Heart left ventricle (tissue), 16 donors: ENCODE measurements around the gene EPB41L2. TPM values are rescaled to one million over a fixed set of nuclear protein-coding genes. Genes with fewer than 3 reads are reported as not detected.

Experiments
- ATAC-seq, 4 donors: fragments of 200-7000 bp; cut with Tn5 transposase; one replicate each; pipeline ENCODE4 v1.9.1; 2020 to 2022; ENCODE audit warnings: moderate library complexity in 4 of 4, mild to moderate bottlenecking in 3 of 4, moderate number of reproducible peaks in 1 of 4
- DNase-seq, 5 donors: peaks; one replicate each; pipeline ENCODE4 v3.0.0-alpha.2; 2020
- H3K27ac ChIP-seq, 12 donors: fragments of 200-600 bp; sonication (generic) in 4 of 12; one replicate each; pipeline versions ENCODE4 v1.5.0 to v1.8.0; 2016 to 2022; ENCODE audit warnings: mild to moderate bottlenecking in 2 of 12
- H3K27me3 ChIP-seq, 9 donors: fragments of 200-600 bp; sonication (generic) in 2 of 9; one replicate each; pipeline versions ENCODE4 v1.5.1 to v1.8.0; 2016 to 2022; ENCODE audit warnings: mild to moderate bottlenecking in 3 of 9
- H3K36me3 ChIP-seq, 9 donors: fragments of 200-600 bp; sonication (generic) in 2 of 9; one replicate each; pipeline versions ENCODE4 v1.5.0 to v1.8.0; 2018 to 2022; ENCODE audit warnings: mild to moderate bottlenecking in 2 of 9
- H3K4me1 ChIP-seq, 12 donors: fragments of 200-600 bp; sonication (generic) in 4 of 12; one replicate each; pipeline versions ENCODE4 v1.5.0 to v1.8.0; 2016 to 2022; ENCODE audit warnings: mild to moderate bottlenecking in 3 of 12
- H3K4me3 ChIP-seq, 12 donors: fragments of 200-600 bp; sonication (generic) in 4 of 12; one replicate each; pipeline versions ENCODE4 v1.5.0 to v1.8.0; 2017 to 2022; ENCODE audit warnings: mild to moderate bottlenecking in 9 of 12, moderate library complexity in 4 of 12
- H3K9me3 ChIP-seq, 12 donors: fragments of 200-600 bp; sonication (generic) in 4 of 12; one replicate each; pipeline versions ENCODE4 v1.5.0 to v1.8.0; 2016 to 2022; ENCODE audit warnings: mild to moderate bottlenecking in 1 of 12
- CTCF ChIP-seq, 12 donors: fragments of 200-600 bp; sonication (generic) in 4 of 12; IDR thresholded peaks; one replicate each; pipeline versions ENCODE4 v1.5.0 to v1.8.0; 2018 to 2022; ENCODE audit warnings: antibody characterized with exemption in 12 of 12, mild to moderate bottlenecking in 5 of 12
- POLR2A ChIP-seq, 2 donors: fragments of 450-650 bp; IDR thresholded peaks; one replicate each; pipeline ENCODE4 v1.6.1; 2017; ENCODE audit warnings: antibody characterized with exemption in 2 of 2, mild to moderate bottlenecking in 2 of 2, moderate library complexity in 2 of 2
- WGBS, 4 donors: extraction: QIAGEN DNeasy Blood & Tissue Kit in 2 of 4; methylation state at CpG; one replicate each; pipeline versions ENCODE4 v1.1.5 to v1.1.7; 2013 to 2018; 5-methylcytosine and 5-hydroxymethylcytosine counted together
- intact Hi-C, 10 donors: fragments of 100-400 bp; cut with DNase I; formaldehyde crosslinking; loops; one replicate each; pipeline versions ENCODE4 v1.11.1 to v1.14.2; 2022
- polyA plus RNA-seq, 2 donors: library from polyadenylated mRNA; stranded (reverse); fragments of 200-250 nt; gene quantifications; one replicate each; pipeline ENCODE4 v1.2.3, GENCODE V29; 2013
- total RNA-seq, 9 donors: library from RNA; depleted of rRNA in 2 of 9; stranded (reverse); fragments of >200 nt in 2 of 9; fragmentation: NEBNext Ultra II Directional in 3 of 9; extraction: Animal tissue kit (Norgen Biotek cat#: 25700) in 3 of 9; gene quantifications; one replicate each; pipeline versions ENCODE4 v1.1.0 to v1.2.4, GENCODE V29; 2016 to 2023
- donor health status: ischemic (EF 13 %, LVEDD 7.1; RV severe dilation, severe dysfunction).
- donor health status: healthy with polysubstance abuse.
- donor health status: DM: no; HTN: yes; CAD: no.
- donor health status: DM: no; HTN: no; CAD: no.
- donor health status: ischemic (EF 25% LVEDD 6.9; RV normal size, moderate dysfunction).
- donor health status: ischemic (EF 25% LVEDD 5.7; RV mildly dilated, moderate dysfunction).
- donor health status: healthy.
- donor health status: DM: yes; HTN: yes; CAD: no.
- donor health status: ischemic (EF 35%, LVEDD 5.7; RV mildly dilated, moderate dysfunction).
- donor health status: nonischemic (EF 11% LVEDD 7.7; RV severe dilation, severe dysfunction).
- donor health status: DM: yes; HTN: yes; CAD: no.
- donor health status: PGD.
- donor health status: ischemic (EF 29% LVEDD 5.4; RV normal size, mild dysfunction).
- donor health status: nonischemic (EF 23%, LVEDD 6.1; RV moderate dilation, normal function).

Gene EPB41L2
- total and polyA plus RNA-seq, 11 donors: 21.3 to 115 (median 51.9) TPM

DNA sequence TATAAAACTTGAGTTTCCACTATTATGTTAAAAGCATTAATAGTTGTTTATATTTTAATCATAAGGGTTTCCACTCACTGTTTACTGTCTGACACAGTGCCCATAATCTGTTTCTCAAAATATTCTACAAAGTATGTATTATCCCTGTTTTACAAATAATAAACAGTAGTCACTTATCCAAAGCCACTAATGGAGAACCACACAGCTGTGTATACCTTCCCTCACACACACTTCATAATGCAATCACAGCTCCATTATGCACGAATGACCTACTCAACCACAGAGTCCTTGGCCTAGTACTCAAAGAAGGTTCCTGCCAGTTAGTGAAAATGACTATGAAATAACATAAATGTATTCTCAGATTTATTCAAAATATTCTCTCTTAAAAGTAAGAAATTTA lies 103.1 kb downstream of the EPB41L2 start:
- TF ChIP-seq POLR2A (IDR thresholded peaks at IDR 0.05): no peak
- TF ChIP-seq CTCF (IDR thresholded peaks at IDR 0.05): no peak
- intact Hi-C loops: loop anchor here in 2 of 10 donors (2.0 to 10.0 kb wide), 2 partner anchors 13 to 105 kb away; partner anchors contain the start of gene EPB41L2 (in 1 of the 2)
- Histone ChIP-seq H3K9me3 (no peaks in the 10 kb centered on the region), H3K4me1 (peaks cover 0 to 41% (median 10%) of the 10 kb centered on the region in 12 donors), H3K4me3 (no peak overlapping the region), H3K27ac (no peak overlapping the region), H3K36me3 (peaks cover 0 to 13% (median 0%) of the 10 kb centered on the region in 9 donors), H3K27me3 (no peaks in the 10 kb centered on the region)
- no peak for DNase-seq
- 77 to 95% (median 86%) methylated on average over 1 of the region's 1 CpG for WGBS, 4 donors
- no peak for ATAC-seq

DNA sequence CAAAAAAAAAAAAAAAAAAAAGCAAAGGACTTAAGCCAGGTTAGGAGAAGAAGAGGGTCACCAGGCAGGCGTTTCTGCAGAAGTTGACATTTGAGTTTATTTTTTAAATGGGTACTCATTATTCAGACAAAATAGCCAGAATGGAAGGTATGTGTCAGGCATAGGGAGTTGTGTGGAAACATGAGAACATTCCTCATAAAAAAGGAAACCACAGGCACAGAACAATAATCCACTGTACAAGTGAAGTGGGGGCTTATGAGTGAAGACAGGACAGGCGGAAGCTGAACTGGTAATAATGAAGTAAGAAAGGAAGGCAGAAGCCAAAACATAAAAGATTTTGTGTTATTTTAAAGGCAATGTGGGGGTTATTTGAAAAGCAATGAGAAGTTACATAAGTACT lies 104.6 kb downstream of the EPB41L2 start:
- Histone ChIP-seq H3K36me3 (peaks cover 0 to 25% (median 0%) of the 10 kb centered on the region in 9 donors), H3K4me1 (peaks cover 0 to 41% (median 6%) of the 10 kb centered on the region in 12 donors), H3K27me3 (no peaks in the 10 kb centered on the region), H3K4me3 (no peak overlapping the region), H3K9me3 (no peaks in the 10 kb centered on the region), H3K27ac (no peak overlapping the region)
- TF ChIP-seq CTCF (IDR thresholded peaks at IDR 0.05): no peak
- TF ChIP-seq POLR2A (IDR thresholded peaks at IDR 0.05): no peak
- no peak for DNase-seq
- ATAC-seq: no peak
- intact Hi-C loops: no loop called here
- WGBS, 4 donors: 85 to 96% (median 92%) methylated on average over 2 of the region's 2 CpGs

- 90 to 94% (median 92%) methylated on average over 2 of the region's 2 CpGs for WGBS, 4 donors
- DNase-seq: no peak
- TF ChIP-seq POLR2A (IDR thresholded peaks at IDR 0.05): no peak
- TF ChIP-seq CTCF (IDR thresholded peaks at IDR 0.05): no peak
- no peak overlapping the region for H3K4me3 ChIP-seq
- intact Hi-C loops: no loop called here
- H3K36me3 ChIP-seq: peaks cover 0 to 45% (median 0%) of the 10 kb centered on the region in 9 donors
- H3K27me3 ChIP-seq: no peaks in the 10 kb centered on the region
- no peak overlapping the region for H3K27ac ChIP-seq
- ATAC-seq: no peak
- H3K9me3 ChIP-seq: no peaks in the 10 kb centered on the region
- H3K4me1 ChIP-seq: peaks cover 0 to 23% (median 0%) of the 10 kb centered on the region in 12 donors
These were observed 107.3 kb downstream of the EPB41L2 start for GRCh38 chr6:130955755-130956154.

- 94 to 100% (median 98%) methylated on average over 1 of the region's 1 CpG for WGBS, 4 donors
- H3K4me1 ChIP-seq: peaks cover 0 to 28% (median 17%) of the 10 kb centered on the region in 12 donors
- H3K9me3 ChIP-seq: no peaks in the 10 kb centered on the region
- intact Hi-C loops: no loop called here
- ATAC-seq: no peak
- no peaks in the 10 kb centered on the region for H3K27me3 ChIP-seq
- TF ChIP-seq POLR2A (IDR thresholded peaks at IDR 0.05) (no peak), CTCF (IDR thresholded peaks at IDR 0.05) (no peak)
- H3K4me3 ChIP-seq: no peak overlapping the region
- DNase-seq: no peak
- peaks cover 0 to 28% (median 0%) of the 10 kb centered on the region in 9 donors for H3K36me3 ChIP-seq
- no peak overlapping the region for H3K27ac ChIP-seq
These were observed 113.5 kb downstream of the EPB41L2 start for GRCh38 chr6:130949553-130949952.
